ENCODE results near the gene KRTAP4-12. TPM values are rescaled to one million over a fixed set of nuclear protein-coding genes. Genes with fewer than 3 reads are reported as not detected.
"Not testable (repeated sequence)": the region's sequence is repeated elsewhere in the genome, so short reads cannot be mapped to it uniquely, and the experiment has no call there.

KRTAP4-12 gene
- polyA plus RNA-seq, 1 donor: not detected

GRCh38 chr17:41096055-41096454 lies 27.9 kb downstream of the KRTAP4-12 start:
- no peak for DNase-seq

DNA sequence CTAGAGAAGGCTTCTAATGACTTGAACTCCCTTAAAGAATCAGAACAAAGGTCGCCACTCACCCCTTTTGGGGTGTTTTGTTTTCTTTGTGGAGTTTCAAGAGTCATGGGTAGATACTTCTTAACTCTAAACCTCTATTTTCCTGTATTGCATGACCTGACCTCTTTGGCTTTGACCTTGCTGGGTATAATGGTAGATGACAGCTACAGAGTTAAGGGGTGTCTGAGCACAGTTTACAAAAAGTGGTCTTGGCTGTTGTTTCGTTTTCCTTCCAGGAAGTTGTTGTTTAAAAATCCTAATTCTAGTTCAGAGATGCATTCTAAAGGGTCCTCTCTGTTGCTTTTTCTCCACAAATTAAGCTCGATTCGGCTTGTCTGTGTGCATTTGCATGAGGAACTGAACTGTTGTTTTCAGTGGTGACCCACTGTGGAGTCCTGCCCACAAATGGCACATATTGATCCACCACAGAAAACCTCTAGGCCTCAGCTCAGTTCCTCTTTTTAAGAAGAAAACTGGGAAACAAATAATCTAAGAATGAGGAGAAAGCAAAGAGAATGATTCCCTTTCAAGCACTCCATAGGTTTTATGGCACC lies 35.1 kb downstream of the KRTAP4-12 start:
- not testable (repeated sequence) for DNase-seq

DNA sequence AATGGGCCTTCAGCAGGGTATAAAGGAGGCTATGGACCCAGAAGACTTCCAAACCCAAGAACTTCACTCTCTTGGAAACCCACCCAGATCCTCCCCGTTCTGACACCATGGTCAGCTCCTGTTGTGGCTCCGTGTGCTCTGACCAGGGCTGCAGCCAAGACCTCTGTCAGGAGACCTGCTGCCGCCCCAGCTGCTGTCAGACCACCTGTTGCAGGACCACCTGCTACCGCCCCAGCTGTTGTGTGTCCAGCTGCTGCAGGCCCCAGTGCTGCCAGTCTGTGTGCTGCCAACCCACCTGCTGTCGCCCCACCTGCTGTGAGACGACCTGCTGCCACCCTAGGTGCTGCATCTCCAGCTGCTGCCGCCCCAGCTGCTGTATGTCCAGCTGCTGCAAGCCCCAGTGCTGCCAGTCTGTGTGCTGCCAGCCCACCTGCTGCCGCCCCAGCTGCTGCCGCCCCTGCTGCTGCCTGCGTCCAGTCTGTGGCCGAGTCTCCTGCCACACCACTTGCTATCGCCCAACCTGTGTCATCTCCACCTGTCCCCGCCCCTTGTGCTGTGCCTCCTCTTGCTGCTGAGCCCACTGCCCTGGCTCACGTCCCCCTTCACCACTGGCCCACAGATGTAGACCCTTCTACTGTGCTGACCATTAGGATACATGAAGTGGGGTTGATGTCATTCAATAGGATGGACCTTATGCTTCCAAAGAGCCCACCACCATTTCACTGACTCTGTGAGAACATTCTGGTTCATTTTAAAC lies 39.7 kb downstream of the KRTAP4-12 start, which contains the start of gene KRTAP4-7:
Gene KRTAP4-7, plus strand, starts transcription at position 51 of the 757 bp plus-strand sequence. Its CDS starts 57 bp downstream, at position 108.
- not testable (repeated sequence) for DNase-seq

DNA sequence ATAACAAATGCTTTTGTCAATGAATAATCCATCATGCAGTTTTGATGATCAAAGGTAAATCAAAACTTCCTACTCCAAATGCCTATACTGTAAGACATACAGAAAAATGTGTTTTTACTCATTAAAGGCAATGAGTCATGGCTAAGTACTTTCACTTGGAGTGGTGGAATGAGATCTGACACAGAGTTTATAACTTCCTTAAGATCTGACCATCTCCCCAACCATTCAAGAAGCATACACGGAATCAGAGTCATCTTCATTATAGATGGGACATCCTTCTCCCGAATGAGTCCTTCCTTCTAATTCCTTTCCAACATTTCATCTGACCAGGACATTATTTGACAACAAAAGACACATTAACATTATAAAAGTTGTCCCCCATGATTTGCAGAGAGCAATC lies 40.6 kb downstream of the KRTAP4-12 start:
- not testable (repeated sequence) for DNase-seq

DNA sequence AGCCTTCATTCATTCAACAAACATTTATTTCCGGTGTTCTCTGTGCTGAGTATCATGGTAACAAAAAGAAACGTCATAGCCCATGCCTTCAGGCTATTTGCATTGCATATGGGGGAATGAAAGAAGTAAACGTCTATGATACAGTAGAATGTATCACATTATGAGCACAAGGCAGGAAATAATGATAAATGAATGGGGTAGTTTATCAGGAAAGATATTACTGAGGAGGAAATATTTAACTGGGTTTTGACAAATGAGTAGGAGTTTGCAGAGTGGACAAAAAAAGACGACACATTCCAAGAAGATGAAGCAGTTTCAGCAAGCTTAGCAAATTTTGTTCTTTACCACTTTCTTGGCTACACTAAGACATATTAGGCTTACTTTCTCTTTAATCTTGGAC lies 41.4 kb downstream of the KRTAP4-12 start:
- no peak for DNase-seq

DNA sequence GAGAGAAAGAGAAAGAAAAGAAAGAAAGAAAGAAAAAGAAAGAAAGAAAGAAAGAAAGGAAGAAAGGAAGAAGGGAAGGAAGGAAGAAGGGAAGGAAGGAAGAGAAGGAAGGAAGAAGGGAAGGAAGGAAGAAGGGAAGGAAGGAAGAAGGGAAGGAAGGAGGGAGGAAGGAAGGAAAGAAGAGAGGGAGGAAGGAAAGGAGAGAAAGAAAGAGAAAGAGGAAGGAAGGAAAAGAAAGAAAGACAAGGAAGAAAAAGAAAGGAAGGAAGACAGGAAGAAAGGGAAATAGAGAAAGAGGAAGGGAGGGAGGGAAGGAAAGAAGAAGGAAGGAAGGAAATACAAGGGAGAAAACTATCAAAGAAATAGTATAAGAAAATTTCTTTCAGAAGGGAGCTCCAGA lies 47.2 kb downstream of the KRTAP4-12 start:
- no peak for DNase-seq

DNA sequence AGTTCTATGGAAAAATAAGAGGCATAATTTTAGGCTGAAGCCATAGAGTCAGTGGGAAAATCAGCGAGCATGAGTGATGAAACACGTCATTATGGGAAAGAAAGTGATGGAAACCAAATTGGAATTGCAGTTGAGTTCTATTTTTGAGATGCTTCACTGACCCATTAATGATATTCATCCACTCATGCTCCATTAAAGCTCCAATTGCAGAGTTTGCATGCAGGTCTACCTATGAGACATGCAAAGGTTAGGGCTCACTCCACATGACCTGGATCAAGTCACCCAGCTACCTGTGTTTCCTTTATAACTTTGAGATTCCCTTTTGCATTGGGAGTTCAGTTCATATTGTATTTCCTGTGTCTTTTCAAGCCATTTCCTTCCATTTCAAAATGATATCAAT lies 50.3 kb downstream of the KRTAP4-12 start:
- no peak for DNase-seq

Other genes starting within 250 kb of the KRTAP4-12 start
- 0.33 TPM for gene KRT20, start 238.9 kb downstream of the KRTAP4-12 start, polyA plus RNA-seq (ENCODE audit: insufficient read length)
- 1.1 TPM for gene KRT23, start 186.5 kb downstream of the KRTAP4-12 start, polyA plus RNA-seq (ENCODE audit: insufficient read length)
- not detected for gene KRT39, start 157.2 kb downstream of the KRTAP4-12 start, polyA plus RNA-seq (ENCODE audit: insufficient read length)
- not detected for gene KRT40, start 139.9 kb downstream of the KRTAP4-12 start, polyA plus RNA-seq (ENCODE audit: insufficient read length)
- gene KRTAP3-3, start 130.0 kb downstream of the KRTAP4-12 start, polyA plus RNA-seq (ENCODE audit: insufficient read length): not detected
- not detected for gene KRTAP3-2, start 124.3 kb downstream of the KRTAP4-12 start, polyA plus RNA-seq (ENCODE audit: insufficient read length)
- not detected for gene KRTAP3-1, start 115.1 kb downstream of the KRTAP4-12 start, polyA plus RNA-seq (ENCODE audit: insufficient read length)
- not detected for gene KRTAP1-5, start 97.0 kb downstream of the KRTAP4-12 start, polyA plus RNA-seq (ENCODE audit: insufficient read length)
- gene KRTAP1-4, start 94.0 kb downstream of the KRTAP4-12 start, polyA plus RNA-seq (ENCODE audit: insufficient read length): not detected
- not detected for gene KRTAP1-3, start 89.3 kb downstream of the KRTAP4-12 start, polyA plus RNA-seq (ENCODE audit: insufficient read length)
- gene KRTAP1-1, start 82.7 kb downstream of the KRTAP4-12 start, polyA plus RNA-seq (ENCODE audit: insufficient read length): not detected
- gene KRTAP2-1, start 76.9 kb downstream of the KRTAP4-12 start, polyA plus RNA-seq (ENCODE audit: insufficient read length): not detected
- not detected for gene KRTAP2-2, start 69.0 kb downstream of the KRTAP4-12 start, polyA plus RNA-seq (ENCODE audit: insufficient read length)
- not detected for gene KRTAP2-3, start 64.1 kb downstream of the KRTAP4-12 start, polyA plus RNA-seq (ENCODE audit: insufficient read length)
- not detected for gene KRTAP2-4, start 58.3 kb downstream of the KRTAP4-12 start, polyA plus RNA-seq (ENCODE audit: insufficient read length)
- not detected for gene KRTAP4-7, start 40.0 kb downstream of the KRTAP4-12 start, polyA plus RNA-seq (ENCODE audit: insufficient read length)
- gene KRTAP4-8, start 26.0 kb downstream of the KRTAP4-12 start, polyA plus RNA-seq (ENCODE audit: insufficient read length): not detected
- gene KRTAP4-16, start 22.0 kb downstream of the KRTAP4-12 start, polyA plus RNA-seq (ENCODE audit: insufficient read length): not detected
- not detected for gene KRTAP4-9, start 18.8 kb downstream of the KRTAP4-12 start, polyA plus RNA-seq (ENCODE audit: insufficient read length)
- not detected for gene KRTAP4-11, start 5.8 kb downstream of the KRTAP4-12 start, polyA plus RNA-seq (ENCODE audit: insufficient read length)
- gene KRTAP4-6, start 16.4 kb upstream of the KRTAP4-12 start, polyA plus RNA-seq (ENCODE audit: insufficient read length): not detected
- gene KRTAP4-5, start 25.6 kb upstream of the KRTAP4-12 start, polyA plus RNA-seq (ENCODE audit: insufficient read length): not detected
- gene KRTAP4-4, start 36.6 kb upstream of the KRTAP4-12 start, polyA plus RNA-seq (ENCODE audit: insufficient read length): not detected
- not detected for gene KRTAP4-3, start 44.0 kb upstream of the KRTAP4-12 start, polyA plus RNA-seq (ENCODE audit: insufficient read length)
- gene KRTAP4-2, start 54.0 kb upstream of the KRTAP4-12 start, polyA plus RNA-seq (ENCODE audit: insufficient read length): not detected
- gene KRTAP4-1, start 60.7 kb upstream of the KRTAP4-12 start, polyA plus RNA-seq (ENCODE audit: insufficient read length): not detected
- gene KRTAP9-1, start 65.7 kb upstream of the KRTAP4-12 start, polyA plus RNA-seq (ENCODE audit: insufficient read length): not detected
- not detected for gene KRTAP9-2, start 102.5 kb upstream of the KRTAP4-12 start, polyA plus RNA-seq (ENCODE audit: insufficient read length)
- gene KRTAP9-3, start 108.3 kb upstream of the KRTAP4-12 start, polyA plus RNA-seq (ENCODE audit: insufficient read length): not detected
- gene KRTAP9-8, start 113.8 kb upstream of the KRTAP4-12 start, polyA plus RNA-seq (ENCODE audit: insufficient read length): not detected
- gene KRTAP9-4, start 125.5 kb upstream of the KRTAP4-12 start, polyA plus RNA-seq (ENCODE audit: insufficient read length): not detected
- not detected for gene KRTAP9-9, start 131.2 kb upstream of the KRTAP4-12 start, polyA plus RNA-seq (ENCODE audit: insufficient read length)
- gene KRTAP9-6, start 141.2 kb upstream of the KRTAP4-12 start, polyA plus RNA-seq (ENCODE audit: insufficient read length): 0.42 TPM
- gene KRTAP9-7, start 151.5 kb upstream of the KRTAP4-12 start, polyA plus RNA-seq (ENCODE audit: insufficient read length): not detected
- gene KRTAP29-1, start 178.7 kb upstream of the KRTAP4-12 start, polyA plus RNA-seq (ENCODE audit: insufficient read length): not detected
- not detected for gene KRTAP16-1, start 185.1 kb upstream of the KRTAP4-12 start, polyA plus RNA-seq (ENCODE audit: insufficient read length)
- gene KRTAP17-1, start 191.5 kb upstream of the KRTAP4-12 start, polyA plus RNA-seq (ENCODE audit: insufficient read length): not detected
- gene KRT33A, start 226.6 kb upstream of the KRTAP4-12 start, polyA plus RNA-seq (ENCODE audit: insufficient read length): not detected
- not detected for gene KRT33B, start 245.6 kb upstream of the KRTAP4-12 start, polyA plus RNA-seq (ENCODE audit: insufficient read length)